Gastroesophageal sphincter (tissue), 3 donors: ENCODE measurements around the gene SMAD2.

Source experiments
- POLR2A ChIP-seq, 2 donors: fragments of 450-650 bp; IDR thresholded peaks; one replicate each; pipeline ENCODE4 v1.6.1; 2017; ENCODE audit warnings: antibody characterized with exemption in 2 of 2, mild to moderate bottlenecking in 2 of 2, moderate library complexity in 1 of 2
- POLR2AphosphoS5 ChIP-seq: sonication (generic); formaldehyde crosslinking; IDR thresholded peaks from one replicate; pipeline ENCODE4 v1.6.1; 2017; ENCODE audit warnings: antibody characterized with exemption
- TF ChIP-seq, protein P1 (sequence below), 4 experiments: fragments of 200-600 bp in 2 of 4; fragments of 450-650 bp in 2 of 4; sonication (generic) in 1 of 4; IDR thresholded peaks; one replicate each; pipeline ENCODE4 v1.5.1; 2017 to 2019; ENCODE audit warnings: antibody characterized with exemption in 4 of 4, mild to moderate bottlenecking in 2 of 4, moderate library complexity in 2 of 4

DNA sequence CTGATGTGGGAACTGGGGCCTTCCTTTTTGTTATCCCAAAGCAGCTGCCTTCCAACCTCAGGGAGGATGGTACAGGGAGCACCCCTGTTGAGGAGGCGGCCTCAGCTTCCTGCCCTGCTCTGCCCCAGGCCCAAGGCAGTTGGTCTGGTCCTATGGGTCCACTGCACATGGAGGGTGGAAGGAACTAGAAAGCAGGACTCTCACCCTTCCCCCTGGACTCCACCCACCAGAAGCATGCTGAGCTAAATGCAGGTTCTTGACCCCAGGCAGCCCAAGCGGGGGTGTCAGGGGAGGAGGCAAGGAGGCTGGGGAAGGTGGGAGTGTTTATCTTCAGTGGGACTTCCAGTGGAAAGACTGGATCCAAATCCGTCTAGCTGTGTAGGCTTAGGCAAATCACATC, 158.5 kb downstream of the SMAD2 start:
- TF ChIP-seq, protein P1, sequence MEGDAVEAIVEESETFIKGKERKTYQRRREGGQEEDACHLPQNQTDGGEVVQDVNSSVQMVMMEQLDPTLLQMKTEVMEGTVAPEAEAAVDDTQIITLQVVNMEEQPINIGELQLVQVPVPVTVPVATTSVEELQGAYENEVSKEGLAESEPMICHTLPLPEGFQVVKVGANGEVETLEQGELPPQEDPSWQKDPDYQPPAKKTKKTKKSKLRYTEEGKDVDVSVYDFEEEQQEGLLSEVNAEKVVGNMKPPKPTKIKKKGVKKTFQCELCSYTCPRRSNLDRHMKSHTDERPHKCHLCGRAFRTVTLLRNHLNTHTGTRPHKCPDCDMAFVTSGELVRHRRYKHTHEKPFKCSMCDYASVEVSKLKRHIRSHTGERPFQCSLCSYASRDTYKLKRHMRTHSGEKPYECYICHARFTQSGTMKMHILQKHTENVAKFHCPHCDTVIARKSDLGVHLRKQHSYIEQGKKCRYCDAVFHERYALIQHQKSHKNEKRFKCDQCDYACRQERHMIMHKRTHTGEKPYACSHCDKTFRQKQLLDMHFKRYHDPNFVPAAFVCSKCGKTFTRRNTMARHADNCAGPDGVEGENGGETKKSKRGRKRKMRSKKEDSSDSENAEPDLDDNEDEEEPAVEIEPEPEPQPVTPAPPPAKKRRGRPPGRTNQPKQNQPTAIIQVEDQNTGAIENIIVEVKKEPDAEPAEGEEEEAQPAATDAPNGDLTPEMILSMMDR (IDR thresholded peaks at IDR 0.05) = no peak
- TF ChIP-seq POLR2AphosphoS5 = no peak
- no peak for TF ChIP-seq POLR2A (IDR thresholded peaks at IDR 0.05)
